Measurements from ENCODE around the gene CPXM2. TPM values are rescaled to one million over a fixed set of nuclear protein-coding genes. Genes with fewer than 3 reads are reported as not detected.

The CPXM2 gene
- polyA plus RNA-seq, 1 of the 3 experiments (the other 2 are of a cell fraction): not detected

DNA sequence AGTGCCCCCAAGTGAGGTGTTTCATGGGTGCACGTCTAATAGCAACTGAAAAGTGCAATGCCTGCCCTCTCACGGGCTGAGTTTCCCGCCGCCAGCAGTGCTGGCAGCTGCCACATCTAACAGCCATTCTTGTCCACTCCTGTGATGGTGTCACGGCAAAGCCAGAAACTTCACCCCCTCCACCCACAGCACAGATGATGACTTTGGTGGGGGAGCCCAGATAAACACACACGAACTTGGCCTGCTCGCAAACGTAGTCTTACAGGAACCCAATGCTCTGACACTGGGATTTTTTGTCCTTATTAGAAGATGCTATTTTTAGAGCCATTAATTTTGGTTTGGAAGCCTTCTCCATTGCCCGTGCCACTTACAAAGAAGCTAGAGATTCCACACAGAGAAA lies 26.7 kb downstream of the CPXM2 start (continued):
- TF ChIP-seq, protein P1, sequence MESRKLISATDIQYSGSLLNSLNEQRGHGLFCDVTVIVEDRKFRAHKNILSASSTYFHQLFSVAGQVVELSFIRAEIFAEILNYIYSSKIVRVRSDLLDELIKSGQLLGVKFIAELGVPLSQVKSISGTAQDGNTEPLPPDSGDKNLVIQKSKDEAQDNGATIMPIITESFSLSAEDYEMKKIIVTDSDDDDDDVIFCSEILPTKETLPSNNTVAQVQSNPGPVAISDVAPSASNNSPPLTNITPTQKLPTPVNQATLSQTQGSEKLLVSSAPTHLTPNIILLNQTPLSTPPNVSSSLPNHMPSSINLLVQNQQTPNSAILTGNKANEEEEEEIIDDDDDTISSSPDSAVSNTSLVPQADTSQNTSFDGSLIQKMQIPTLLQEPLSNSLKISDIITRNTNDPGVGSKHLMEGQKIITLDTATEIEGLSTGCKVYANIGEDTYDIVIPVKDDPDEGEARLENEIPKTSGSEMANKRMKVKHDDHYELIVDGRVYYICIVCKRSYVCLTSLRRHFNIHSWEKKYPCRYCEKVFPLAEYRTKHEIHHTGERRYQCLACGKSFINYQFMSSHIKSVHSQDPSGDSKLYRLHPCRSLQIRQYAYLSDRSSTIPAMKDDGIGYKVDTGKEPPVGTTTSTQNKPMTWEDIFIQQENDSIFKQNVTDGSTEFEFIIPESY (IDR thresholded peaks at IDR 0.05; ENCODE audit: borderline replicate concordance, low read depth): no peak
- TF ChIP-seq RCOR1 (IDR thresholded peaks at IDR 0.05; ENCODE audit: low read length) (no peak), MXI1 (IDR thresholded peaks at IDR 0.05; ENCODE audit: low read depth, low read length) (no peak), JUND (IDR thresholded peaks at IDR 0.05) (no peak), YY1 (IDR thresholded peaks at IDR 0.05; ENCODE audit: low read depth) (no peak)
- TF ChIP-seq, protein P2, sequence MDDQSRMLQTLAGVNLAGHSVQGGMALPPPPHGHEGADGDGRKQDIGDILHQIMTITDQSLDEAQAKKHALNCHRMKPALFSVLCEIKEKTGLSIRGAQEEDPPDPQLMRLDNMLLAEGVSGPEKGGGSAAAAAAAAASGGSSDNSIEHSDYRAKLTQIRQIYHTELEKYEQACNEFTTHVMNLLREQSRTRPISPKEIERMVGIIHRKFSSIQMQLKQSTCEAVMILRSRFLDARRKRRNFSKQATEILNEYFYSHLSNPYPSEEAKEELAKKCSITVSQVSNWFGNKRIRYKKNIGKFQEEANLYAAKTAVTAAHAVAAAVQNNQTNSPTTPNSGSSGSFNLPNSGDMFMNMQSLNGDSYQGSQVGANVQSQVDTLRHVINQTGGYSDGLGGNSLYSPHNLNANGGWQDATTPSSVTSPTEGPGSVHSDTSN (IDR thresholded peaks at IDR 0.05): no peak

DNA sequence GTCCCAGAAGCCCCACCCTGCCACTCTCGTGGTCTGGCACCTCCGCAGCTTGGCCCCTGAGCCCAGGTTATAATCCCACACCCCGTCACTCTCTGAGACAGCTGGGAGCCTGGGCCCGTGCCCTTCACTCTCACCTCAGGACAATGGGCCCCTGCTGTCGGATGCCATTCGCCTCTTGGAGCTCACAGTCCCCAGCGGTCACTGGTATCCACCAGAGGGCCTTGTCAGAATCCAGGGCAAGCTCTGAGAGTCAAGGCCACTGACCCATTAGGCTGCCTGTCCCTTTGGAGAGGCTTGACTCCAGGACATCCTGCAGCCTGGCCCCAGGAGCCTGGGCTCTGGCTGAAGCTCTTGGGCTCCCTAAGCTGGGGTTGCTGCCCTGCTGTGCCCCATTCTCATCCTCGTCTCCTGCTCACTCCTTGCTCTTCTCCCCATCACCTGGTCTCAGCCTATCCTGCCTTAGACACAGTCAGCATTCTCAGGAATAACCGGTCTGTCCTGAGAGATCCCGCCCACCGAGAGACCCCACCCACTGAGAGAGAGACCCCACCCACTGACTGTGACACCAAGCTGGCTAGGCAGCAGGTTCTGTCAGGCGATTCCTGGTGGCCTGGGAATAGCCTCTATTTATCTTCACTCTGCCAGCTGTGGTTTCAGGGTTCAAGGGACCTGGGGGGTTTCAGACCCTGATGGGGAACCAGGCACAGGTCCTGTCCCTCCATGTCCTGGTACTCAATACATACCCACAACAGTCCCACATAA lies 27.7 kb downstream of the CPXM2 start:
- 35% methylated on average over 8 of the region's 12 CpGs for WGBS (ENCODE audit: low lambda C conversion rate)
- TF ChIP-seq NFIC (IDR thresholded peaks at IDR 0.05; ENCODE audit: borderline replicate concordance) (no peak), MEF2A (IDR thresholded peaks at IDR 0.05; ENCODE audit: borderline replicate concordance, low read depth) (no peak), GABPA (IDR thresholded peaks at IDR 0.05; ENCODE audit: low read depth) (no peak), SMC3 (IDR thresholded peaks at IDR 0.05; ENCODE audit: low read depth, low read length) (no peak), CHD2 (IDR thresholded peaks at IDR 0.05; ENCODE audit: low read length, partially characterized antibody) (no peak), TEAD4 (IDR thresholded peaks at IDR 0.05; ENCODE audit: borderline replicate concordance, insufficient read depth) (no peak), EP300 (IDR thresholded peaks at IDR 0.05; ENCODE audit: borderline replicate concordance in 1 of 2, low read depth in 1 of 2, low read length in 1 of 2) (no peak), RAD21 (IDR thresholded peaks at IDR 0.05; ENCODE audit: low read length) (no peak), GATA2 (CRISPR knock-in tag; IDR thresholded peaks at IDR 0.05) (no peak), FOXM1 (IDR thresholded peaks at IDR 0.05; ENCODE audit: low read depth) (no peak), MXI1 (IDR thresholded peaks at IDR 0.05; ENCODE audit: low read depth, low read length) (no peak), NRF1 (IDR thresholded peaks at IDR 0.05; ENCODE audit: low read depth, low read length) (no peak)
- TF ChIP-seq, protein P3, sequence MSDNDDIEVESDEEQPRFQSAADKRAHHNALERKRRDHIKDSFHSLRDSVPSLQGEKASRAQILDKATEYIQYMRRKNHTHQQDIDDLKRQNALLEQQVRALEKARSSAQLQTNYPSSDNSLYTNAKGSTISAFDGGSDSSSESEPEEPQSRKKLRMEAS (IDR thresholded peaks at IDR 0.05; ENCODE audit: low read depth): no peak
- TF ChIP-seq, protein P2 (IDR thresholded peaks at IDR 0.05): no peak
- TF ChIP-seq, protein P4, sequence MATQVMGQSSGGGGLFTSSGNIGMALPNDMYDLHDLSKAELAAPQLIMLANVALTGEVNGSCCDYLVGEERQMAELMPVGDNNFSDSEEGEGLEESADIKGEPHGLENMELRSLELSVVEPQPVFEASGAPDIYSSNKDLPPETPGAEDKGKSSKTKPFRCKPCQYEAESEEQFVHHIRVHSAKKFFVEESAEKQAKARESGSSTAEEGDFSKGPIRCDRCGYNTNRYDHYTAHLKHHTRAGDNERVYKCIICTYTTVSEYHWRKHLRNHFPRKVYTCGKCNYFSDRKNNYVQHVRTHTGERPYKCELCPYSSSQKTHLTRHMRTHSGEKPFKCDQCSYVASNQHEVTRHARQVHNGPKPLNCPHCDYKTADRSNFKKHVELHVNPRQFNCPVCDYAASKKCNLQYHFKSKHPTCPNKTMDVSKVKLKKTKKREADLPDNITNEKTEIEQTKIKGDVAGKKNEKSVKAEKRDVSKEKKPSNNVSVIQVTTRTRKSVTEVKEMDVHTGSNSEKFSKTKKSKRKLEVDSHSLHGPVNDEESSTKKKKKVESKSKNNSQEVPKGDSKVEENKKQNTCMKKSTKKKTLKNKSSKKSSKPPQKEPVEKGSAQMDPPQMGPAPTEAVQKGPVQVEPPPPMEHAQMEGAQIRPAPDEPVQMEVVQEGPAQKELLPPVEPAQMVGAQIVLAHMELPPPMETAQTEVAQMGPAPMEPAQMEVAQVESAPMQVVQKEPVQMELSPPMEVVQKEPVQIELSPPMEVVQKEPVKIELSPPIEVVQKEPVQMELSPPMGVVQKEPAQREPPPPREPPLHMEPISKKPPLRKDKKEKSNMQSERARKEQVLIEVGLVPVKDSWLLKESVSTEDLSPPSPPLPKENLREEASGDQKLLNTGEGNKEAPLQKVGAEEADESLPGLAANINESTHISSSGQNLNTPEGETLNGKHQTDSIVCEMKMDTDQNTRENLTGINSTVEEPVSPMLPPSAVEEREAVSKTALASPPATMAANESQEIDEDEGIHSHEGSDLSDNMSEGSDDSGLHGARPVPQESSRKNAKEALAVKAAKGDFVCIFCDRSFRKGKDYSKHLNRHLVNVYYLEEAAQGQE (IDR thresholded peaks at IDR 0.05; ENCODE audit: low read depth, low read length): no peak
- TF ChIP-seq, protein P5, sequence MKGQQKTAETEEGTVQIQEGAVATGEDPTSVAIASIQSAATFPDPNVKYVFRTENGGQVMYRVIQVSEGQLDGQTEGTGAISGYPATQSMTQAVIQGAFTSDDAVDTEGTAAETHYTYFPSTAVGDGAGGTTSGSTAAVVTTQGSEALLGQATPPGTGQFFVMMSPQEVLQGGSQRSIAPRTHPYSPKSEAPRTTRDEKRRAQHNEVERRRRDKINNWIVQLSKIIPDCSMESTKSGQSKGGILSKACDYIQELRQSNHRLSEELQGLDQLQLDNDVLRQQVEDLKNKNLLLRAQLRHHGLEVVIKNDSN (IDR thresholded peaks at IDR 0.05; ENCODE audit: borderline replicate concordance, low read depth): no peak
- no peaks in the 10 kb centered on the region for H4K20me1 ChIP-seq (ENCODE audit: insufficient read depth)
- H3K9ac ChIP-seq: no peak overlapping the region
- H3K27me3 ChIP-seq (ENCODE audit: insufficient read depth): no peaks in the 10 kb centered on the region
- H3K4me3 ChIP-seq (ENCODE audit: low read depth in 2 of 2, low read length in 1 of 2): no peak overlapping the region
- H3K27ac ChIP-seq (ENCODE audit: low read depth in 2 of 2, low read length in 1 of 2): no peak overlapping the region
- ChIA-PET CTCF (interaction anchor here (0.7 to 1.5 kb wide), 6 partner anchors 8 to 217 kb away, joined by 3 read pairs; no protein-coding TSS in a partner anchor), POLR2A (no interaction called here)
- no peaks in the 10 kb centered on the region for H3K9me2 ChIP-seq
- no peak overlapping the region for H3K4me2 ChIP-seq
- H3K36me3 ChIP-seq (replicated peaks in 1 of 2; ENCODE audit: control insufficient read depth in 1 of 2, insufficient read depth in 2 of 2, low read length in 1 of 2): no peaks in the 10 kb centered on the region
- no peaks in the 10 kb centered on the region for H3K9me3 ChIP-seq
- DNase-seq: no peak
- no peaks in the 10 kb centered on the region for H3F3A ChIP-seq (replicated peaks; ENCODE audit: insufficient read depth)
- no peak overlapping the region for H2AFZ ChIP-seq (ENCODE audit: low read depth)
- no peaks in the 10 kb centered on the region for H3K79me2 ChIP-seq (ENCODE audit: insufficient read depth)
- H3K4me1 ChIP-seq (ENCODE audit: control insufficient read depth in 1 of 2, insufficient read depth in 2 of 2, low read depth in 1 of 2, low read length in 1 of 2): no peaks in the 10 kb centered on the region

Measured in SK-N-SH (cell line).